NCI-H2029 treated with DMSO at 0.1 percent for 48 hours (cell line): ENCODE measurements around the gene ABCB9.
"Not testable (repeated sequence)": the region's sequence is repeated elsewhere in the genome, so short reads cannot be mapped to it uniquely, and the experiment has no call there.

Source experiments
- DNase-seq: peaks from one replicate; lab custom pipeline; 2025; lab: John Stamatoyannopoulos, UW

Gene ABCB9

DNA sequence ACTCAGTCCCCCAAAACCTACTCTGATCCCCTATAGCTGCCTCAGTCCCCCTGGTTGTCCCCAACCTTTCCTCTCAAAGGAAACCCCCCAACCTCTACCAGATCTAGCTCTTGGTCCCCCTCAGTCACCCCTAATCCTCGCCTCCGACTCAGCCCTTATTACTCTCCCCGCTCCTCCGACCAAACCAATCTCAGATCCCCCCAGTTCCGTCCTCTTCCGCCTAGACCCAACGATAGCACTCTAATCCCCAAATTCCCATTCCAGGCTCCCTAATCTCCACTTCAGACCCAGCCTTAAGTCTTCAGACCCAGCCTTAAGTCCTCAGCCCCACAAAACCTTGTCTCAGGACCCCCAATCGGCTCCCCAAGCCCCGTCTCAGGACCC lies 71.0 kb downstream of the ABCB9 start:
- DNase-seq, result no peak

GRCh38 chr12:122894193-122895121 lies 71.8 kb downstream of the ABCB9 start:
- no peak for DNase-seq

DNA sequence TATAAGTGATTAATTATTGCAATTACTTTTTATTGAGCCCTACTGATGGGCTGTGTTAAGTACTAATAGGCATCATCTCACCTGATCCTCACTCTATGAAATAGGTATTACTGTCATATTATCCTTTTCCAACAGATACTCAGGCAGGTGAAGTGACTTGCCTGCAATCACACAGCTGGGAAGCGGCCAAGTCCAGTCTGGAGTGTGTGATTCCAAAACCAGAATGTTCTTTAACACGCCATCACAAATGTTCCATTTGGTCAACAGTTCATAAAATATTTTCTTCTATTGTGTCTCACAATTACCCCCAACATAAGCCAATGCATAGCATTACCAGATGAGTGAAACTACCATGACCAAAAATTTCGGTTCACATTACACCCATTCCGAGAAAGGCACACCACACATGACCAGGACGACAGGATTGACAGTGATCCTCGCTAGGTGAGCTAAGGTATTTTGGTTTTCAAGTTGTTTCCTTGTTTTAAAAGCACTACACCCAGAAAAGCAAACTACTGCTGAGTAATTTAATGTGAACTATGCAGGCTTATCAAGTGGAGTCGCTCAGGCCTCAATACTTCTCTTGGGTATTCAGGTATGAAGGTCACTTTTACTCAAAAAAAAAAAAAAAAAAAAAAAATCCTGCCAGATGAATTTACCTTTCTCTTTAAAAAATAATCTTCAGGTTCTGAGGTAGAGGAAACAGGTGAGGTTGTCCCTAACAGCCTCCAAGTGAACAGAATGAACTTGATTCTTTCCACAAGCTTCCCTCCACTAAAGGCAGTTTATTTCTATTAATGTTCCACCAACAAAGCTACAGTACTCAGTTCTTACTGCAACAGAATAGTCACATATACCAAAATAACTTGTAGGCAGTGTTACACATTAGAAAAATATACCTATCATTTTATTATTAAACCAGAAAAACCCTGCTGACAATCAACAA lies 72.8 kb downstream of the ABCB9 start:
- peak; percentile 59 for DNase-seq

DNA sequence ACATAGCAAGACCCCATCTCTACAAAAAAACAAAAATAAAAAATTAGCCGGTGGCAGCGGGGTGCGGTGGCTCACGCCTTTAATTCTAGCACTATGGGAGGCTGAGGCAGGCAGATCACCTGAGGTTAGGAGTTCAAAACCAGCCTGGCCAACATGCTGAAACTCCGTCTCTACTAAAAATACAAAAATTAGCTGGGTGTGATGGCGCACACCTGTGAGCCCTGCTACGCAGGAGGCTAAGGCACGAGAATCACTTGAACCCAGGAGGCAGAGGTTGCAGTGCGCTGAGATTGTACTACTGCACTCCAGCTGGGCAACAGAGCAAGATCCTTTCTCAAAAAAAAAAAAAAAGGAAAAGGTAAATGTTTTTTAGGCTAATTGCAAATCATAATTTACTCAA lies 73.5 kb downstream of the ABCB9 start:
- not testable (repeated sequence) for DNase-seq

DNA sequence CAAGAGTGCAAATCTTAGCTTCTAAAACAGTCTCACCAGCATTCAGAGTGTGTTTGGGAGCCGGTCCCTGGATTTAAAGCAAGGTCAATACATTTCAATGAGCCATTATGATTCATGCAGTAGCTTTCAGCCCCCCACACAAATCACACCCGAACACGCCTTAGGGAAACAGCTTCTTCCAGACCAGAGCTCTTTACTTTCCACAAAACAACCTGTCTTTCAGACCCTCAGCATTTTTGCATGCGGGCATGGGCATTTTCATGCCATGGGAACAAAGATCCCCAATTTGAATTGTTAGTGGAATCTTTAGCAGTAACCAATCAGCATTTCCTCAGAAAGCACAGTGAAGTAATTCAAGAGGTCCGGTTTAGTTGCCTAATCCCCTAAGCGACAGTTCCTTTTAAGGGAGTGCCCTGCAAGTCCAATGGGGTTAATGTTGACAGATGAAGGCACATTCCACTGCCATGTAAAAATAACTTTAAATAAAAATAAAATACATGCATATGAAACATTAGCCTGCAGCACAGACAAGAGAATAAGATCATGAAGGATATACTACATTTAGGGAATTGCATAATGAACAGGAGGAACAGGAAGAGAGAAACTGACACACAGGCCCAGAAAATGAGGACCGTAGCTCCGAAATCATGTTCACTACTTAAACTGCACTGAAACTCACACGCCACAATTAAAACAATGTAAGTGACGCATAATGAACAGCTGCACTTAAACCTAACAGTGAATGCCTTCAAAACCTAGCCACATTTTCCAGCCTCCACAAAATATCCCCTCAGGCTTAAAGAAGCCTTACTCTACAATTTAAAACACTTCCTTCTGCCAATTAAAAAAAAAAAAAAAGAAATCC lies 74.4 kb downstream of the ABCB9 start:
- DNase-seq, result no peak

DNA sequence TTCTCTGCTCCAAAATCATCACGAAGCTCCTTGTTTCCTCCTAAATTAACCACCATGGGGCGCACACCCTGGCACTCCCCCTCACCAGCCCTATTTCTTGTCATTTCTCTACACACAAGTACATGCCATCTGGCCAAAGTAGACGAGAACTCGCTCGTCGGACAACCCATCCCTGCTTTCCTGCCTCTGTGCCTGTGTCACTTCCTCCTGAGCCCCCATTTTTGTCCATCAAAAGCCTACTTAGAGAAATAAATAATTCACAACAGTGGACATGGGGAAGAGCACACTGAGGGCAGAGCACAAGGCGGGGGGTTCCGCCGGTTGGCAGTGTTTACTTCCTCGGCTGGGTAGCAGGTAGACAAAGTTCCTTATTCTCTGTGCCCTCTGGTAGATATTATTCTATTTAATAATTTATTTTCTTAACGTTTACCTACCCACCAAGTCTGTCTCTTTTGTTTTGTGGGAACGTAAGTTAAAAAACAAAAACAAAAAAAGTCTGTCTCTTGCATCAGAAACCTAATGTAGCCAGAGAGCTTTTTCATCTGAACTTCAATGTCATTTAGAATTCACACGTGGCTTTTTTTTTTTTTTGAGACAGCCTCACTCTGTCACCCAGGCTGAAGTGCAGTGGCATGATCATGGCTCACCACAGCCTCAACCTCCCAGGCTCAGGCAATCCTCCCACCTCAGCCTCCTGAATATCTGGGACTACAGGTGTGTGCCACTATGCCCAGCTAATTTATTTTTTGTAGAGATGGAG lies 76.3 kb downstream of the ABCB9 start:
- no peak for DNase-seq

- DNase-seq, result peak; percentile 90
Observed at GRCh38 chr12:122888232-122888752, 78.0 kb downstream of the ABCB9 start.

DNA sequence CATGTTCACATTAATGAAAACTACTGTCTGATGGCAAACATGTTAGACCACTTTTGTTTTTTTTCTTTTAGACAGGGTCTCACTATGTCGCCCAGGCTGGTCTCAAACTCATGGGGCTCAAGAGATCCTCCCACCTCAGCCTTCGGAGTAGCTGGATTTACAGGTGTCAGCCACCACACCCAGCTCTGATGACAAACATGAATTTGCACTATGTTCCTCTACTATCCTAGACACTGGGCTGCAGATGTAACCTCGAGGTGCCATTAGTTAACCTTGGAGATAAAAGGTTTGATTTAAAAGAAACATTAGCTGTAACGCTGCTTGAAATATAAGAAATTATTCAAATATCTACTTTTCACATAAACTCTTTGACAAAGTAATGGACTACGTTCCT lies 78.4 kb downstream of the ABCB9 start:
- DNase-seq, result no peak

DNA sequence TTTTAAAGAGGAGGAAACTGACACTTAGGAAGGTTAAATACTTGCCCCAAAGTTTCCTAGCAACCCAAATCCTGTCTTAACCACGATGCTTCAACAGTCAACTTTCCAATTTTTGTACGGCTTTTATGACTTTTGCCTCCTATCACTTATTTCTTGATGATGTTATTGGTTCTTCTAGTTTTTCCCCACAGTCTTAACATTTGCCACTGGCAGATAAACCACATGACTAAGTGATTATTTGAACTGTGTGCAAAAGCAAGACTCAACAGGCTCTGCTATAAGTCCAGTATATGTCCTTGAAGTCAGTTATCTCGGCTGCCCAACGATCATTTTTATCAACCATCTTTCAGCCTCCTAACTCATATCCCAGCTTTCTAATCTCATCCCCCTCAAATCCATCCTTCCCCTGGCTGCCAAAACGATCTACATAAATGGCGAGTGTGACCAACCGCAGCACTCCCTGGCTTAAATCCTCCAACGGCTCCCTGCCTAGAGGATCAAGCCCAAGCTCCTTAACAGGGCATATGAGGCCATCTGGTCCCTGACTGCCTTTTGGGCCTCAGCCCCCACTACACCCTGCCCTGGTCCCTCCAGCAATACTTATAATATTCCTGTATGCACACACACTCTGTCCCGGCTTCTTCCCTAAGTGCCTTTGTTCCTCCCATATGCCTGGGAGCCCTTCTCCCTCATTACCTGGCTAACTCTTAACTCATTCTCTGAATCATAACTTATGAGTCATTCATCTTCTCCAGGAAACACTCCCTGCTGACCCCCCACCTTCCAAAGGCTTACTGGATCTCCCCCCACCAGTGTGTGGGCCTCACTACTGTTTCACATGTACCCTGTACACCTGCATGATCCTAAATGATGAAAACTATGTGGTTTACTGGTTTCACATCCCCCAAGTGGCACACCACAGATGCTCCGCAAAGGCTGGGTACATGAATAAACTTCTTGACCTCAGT lies 79.1 kb downstream of the ABCB9 start:
- no peak for DNase-seq

DNA sequence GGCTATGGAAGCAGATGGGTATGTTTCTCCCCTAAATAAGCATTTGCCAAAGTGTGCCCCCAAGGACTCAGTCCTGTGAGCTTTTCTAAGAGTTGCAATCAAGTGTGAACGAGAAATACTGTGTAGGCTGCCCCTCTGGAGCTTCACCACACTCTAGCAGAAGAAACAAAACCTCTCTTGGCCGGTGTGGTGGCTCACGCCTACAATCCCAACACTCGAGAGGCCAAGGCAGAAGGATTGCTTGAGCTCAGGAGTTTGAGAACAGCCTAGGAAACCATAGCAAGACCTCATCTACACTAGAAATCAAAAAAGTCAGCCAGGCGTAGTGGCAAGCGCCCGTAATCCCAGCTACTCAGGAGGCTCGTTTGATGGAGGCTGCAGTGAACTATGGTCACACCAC lies 80.1 kb downstream of the ABCB9 start:
- no peak for DNase-seq

DNA sequence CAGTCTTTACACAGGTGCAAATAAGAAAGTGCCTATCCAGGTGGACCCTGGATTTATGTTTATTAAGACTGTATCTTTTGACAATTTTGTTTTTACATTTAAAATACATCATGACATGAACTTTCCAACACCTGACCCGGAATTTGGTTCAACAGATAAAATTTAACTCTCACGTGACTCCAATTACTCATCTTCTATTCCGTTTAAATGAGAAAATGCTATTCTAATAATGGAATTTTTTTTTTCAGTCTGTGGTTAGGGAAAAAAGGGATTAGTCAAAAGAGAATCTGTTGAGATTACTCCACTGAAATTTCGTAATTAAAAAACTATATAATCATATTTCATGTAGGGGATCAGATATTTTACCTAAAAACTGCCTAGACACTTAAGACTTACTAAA lies 81.4 kb downstream of the ABCB9 start:
- DNase-seq, result no peak

DNA sequence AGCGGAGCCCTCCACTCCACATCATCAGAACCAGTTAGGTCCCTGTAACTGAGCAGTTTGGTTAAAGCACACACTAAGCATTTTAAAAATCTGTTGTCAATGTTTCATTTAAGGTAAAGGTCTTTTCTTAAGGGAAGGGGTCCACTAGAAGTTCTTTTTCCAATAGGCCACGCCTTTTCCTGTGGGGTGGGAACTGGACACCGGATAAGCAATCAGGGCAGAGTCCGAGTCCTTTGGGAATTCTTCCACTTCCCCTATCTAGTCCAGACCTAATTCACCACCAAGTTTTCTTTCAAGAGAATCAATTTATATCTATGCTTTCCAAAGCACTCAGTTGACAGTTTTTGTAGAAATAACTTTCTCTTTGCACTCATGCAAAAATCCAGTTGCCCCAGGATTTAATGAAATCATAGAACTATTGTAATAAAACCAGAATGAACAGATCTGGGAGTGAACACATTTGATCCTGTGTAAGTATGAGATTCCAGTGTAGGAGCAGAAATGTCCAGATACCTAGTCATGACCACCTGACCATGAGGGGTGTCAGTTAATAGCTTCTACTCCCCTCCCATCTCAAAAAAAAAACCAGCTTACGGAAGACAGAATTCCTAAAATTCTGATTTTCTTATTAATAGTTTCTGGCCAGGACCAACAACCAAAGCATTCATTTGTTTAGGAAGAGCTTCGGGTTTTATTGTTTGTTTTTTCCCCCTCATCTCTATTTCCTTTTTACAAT lies 82.0 kb downstream of the ABCB9 start:
- no peak for DNase-seq

DNA sequence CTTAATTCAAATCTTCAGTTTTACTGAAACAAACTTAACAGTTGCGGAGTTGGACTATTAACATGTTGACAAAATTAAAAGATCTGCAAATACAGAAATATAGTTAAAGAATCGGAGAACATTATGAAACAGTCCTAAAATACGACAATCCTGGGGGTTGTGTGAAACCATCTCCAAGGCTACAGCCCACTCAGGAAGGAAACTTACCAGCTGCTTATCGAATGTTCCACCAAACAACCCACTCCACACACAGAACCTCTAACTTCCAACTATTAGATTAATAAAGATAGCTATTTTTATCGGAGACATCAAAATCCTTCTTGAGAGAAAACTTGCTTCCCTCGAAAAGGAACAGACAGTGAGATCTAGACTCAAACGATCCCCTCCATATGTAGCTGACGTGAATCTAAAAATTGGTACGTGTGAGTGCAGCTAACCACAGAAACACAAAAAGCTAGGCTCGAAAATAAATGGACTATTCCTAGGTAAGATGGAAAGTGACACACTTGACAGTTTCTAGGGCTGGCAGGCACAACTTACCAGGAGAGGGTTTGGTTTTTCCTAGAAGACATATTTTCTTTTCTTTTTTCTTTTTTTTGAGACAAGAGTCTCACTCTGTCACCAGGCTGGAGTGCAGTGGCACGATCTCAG lies 83.2 kb downstream of the ABCB9 start:
- no peak for DNase-seq

DNA sequence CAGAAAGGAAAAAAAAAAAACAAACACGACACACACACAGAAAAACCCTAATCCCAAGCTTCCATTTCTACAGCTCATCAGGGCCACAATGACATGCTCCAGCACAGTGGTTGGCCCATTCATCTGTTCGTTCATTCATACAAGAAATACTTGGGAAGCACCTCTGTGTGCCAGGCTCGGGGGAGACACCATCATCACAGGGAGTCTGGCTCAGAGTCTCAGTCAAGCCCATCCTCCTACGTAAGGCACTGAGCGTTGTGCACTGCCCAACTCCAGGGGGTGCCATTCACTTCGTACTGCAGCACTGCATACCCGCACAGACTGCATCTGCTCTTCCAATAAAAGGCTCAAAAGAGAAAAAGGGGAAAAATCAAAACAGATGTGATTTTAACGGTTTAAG lies 85.6 kb downstream of the ABCB9 start:
- peak; percentile 11 for DNase-seq

DNA sequence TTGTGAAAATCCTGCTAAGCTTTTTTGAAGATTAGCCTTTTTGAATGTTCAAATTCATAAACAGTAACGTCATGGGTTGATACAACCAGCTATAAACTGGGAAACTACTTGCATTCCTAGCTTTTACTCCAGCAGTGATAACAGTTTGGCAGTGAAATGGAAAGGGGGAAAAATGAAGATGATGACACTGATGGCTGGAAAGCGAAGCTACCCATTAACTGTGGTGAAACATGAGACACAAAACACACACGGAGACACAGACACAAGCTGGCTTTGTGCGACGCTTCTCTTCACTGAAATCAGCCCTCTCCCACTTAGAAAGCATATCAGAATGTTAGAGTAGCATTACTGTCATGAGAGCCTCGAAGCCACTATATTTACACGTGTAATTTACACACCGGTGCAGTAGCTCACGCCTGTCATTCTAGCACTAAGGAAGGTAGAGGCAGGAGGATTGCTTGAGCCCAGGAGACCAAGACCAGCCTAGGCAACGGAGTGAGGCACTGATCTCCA lies 86.1 kb downstream of the ABCB9 start:
- peak; percentile 30 for DNase-seq
